ENCODE results near the gene MAST1. TPM values are rescaled to one million over a fixed set of nuclear protein-coding genes. Genes with fewer than 3 reads are reported as not detected.

The MAST1 gene
- total RNA-seq: under 1 TPM in 1 of 2 donors, not detected in 1; 0.26 TPM

GRCh38 chr19:12838182-12838885 lies at the start of gene MAST1:
Gene MAST1 (plus strand): TSS chr19:12838515. CDS start chr19:12838573, 58 bp downstream.
- H3K4me3 ChIP-seq: no peak within 1 kb of the TSS
- ATAC-seq: peak; percentile 66
- H3K9me3 ChIP-seq: no peaks in the 10 kb centered on the region
- no peak for TF ChIP-seq POLR2A (IDR thresholded peaks at IDR 0.05)
- TF ChIP-seq, protein P1, sequence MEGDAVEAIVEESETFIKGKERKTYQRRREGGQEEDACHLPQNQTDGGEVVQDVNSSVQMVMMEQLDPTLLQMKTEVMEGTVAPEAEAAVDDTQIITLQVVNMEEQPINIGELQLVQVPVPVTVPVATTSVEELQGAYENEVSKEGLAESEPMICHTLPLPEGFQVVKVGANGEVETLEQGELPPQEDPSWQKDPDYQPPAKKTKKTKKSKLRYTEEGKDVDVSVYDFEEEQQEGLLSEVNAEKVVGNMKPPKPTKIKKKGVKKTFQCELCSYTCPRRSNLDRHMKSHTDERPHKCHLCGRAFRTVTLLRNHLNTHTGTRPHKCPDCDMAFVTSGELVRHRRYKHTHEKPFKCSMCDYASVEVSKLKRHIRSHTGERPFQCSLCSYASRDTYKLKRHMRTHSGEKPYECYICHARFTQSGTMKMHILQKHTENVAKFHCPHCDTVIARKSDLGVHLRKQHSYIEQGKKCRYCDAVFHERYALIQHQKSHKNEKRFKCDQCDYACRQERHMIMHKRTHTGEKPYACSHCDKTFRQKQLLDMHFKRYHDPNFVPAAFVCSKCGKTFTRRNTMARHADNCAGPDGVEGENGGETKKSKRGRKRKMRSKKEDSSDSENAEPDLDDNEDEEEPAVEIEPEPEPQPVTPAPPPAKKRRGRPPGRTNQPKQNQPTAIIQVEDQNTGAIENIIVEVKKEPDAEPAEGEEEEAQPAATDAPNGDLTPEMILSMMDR (IDR thresholded peaks at IDR 0.05): peak in 4 of 7 experiments; percentile 53 to 66 (median 63)
- no peak within 1 kb of the TSS for H3K27ac ChIP-seq
- intact Hi-C loops (cut with DNase I): no loop called here
- no peaks in the 10 kb centered on the region for H3K36me3 ChIP-seq (replicated peaks in 1 of 2; ENCODE audit: insufficient read depth in 1 of 2, low read depth in 2 of 2)
- WGBS, 2 donors: 0 to 1% methylated on average over 16 to 61 of the region's 69 CpGs
- peak; percentile 36 to 69 (median 45) for DNase-seq
- H3K27me3 ChIP-seq: peaks cover 0 to 46% of the 10 kb centered on the region in 2 donors
- H3K4me1 ChIP-seq: peaks cover 33% of the 10 kb centered on the region

DNA sequence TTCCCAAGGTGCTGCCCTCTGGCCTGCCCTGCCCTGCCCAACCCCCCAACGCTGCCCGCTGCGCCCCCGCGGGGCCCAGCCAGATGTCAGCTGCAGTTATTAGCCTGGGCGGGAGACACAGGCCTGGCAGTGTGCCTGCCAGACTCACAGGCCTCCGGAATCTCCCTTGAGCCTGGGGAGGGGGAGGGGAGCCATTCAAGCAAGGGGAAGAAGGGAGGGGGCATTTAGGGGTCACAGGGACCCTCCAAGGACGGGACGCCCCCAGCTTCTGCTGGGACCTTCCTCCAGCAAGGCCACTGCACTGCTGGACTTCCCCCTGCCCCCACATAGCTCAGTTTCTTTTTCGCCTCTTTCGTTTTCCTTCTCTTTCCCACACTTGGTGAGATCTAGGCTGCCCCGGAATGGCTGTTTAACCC lies 49.6 kb upstream of the MAST1 start:
- Histone ChIP-seq H3K27ac (peak overlapping the region; percentile 94 to 100 (median 98)), H3K9me3 (no peaks in the 10 kb centered on the region), H3K4me3 (no peak overlapping the region), H3K36me3 (replicated peaks in 1 of 2; ENCODE audit: insufficient read depth in 1 of 2, low read depth in 2 of 2) (no peaks in the 10 kb centered on the region), H3K27me3 (no peaks in the 10 kb centered on the region), H3K4me1 (peaks cover 70% of the 10 kb centered on the region)
- 1 to 4% methylated on average over 5 to 12 of the region's 12 CpGs for WGBS, 2 donors
- ATAC-seq (no peak), DNase-seq (peak; percentile 80 to 89 (median 88))
- intact Hi-C loops (cut with DNase I): no loop called here
- TF ChIP-seq, protein P1 (IDR thresholded peaks at IDR 0.05): no peak
- TF ChIP-seq POLR2A (IDR thresholded peaks at IDR 0.05): no peak

- no peak overlapping the region for H3K4me3 ChIP-seq
- no peak for TF ChIP-seq POLR2A (IDR thresholded peaks at IDR 0.05)
- TF ChIP-seq, protein P1 (IDR thresholded peaks at IDR 0.05): no peak
- DNase-seq (no peak), ATAC-seq (peak; percentile 1)
- WGBS, 2 donors: 6 to 8% methylated on average over 4 to 39 of the region's 46 CpGs
- H3K27ac ChIP-seq: peak overlapping the region; percentile 94 to 100 (median 98)
- no peaks in the 10 kb centered on the region for H3K9me3 ChIP-seq
- H3K4me1 ChIP-seq: peaks cover 70% of the 10 kb centered on the region
- no peaks in the 10 kb centered on the region for H3K27me3 ChIP-seq
- intact Hi-C loops (cut with DNase I): no loop called here
- H3K36me3 ChIP-seq (replicated peaks in 1 of 2; ENCODE audit: insufficient read depth in 1 of 2, low read depth in 2 of 2): no peaks in the 10 kb centered on the region
Observed at GRCh38 chr19:12789098-12789903, 49.0 kb upstream of the MAST1 start.

GRCh38 chr19:12789904-12790619 lies 48.3 kb upstream of the MAST1 start:
- DNase-seq: peak; percentile 95 to 98 (median 97)
- TF ChIP-seq, protein P1 (IDR thresholded peaks at IDR 0.05): no peak
- TF ChIP-seq POLR2A (IDR thresholded peaks at IDR 0.05): peak; percentile 81 to 96 (median 86)
- no peaks in the 10 kb centered on the region for H3K27me3 ChIP-seq
- no peaks in the 10 kb centered on the region for H3K36me3 ChIP-seq (replicated peaks in 1 of 2; ENCODE audit: insufficient read depth in 1 of 2, low read depth in 2 of 2)
- 0% methylated on average over 14 to 52 of the region's 56 CpGs for WGBS, 2 donors
- H3K4me1 ChIP-seq: peaks cover 71% of the 10 kb centered on the region
- intact Hi-C loops (cut with DNase I): no loop called here
- no peak overlapping the region for H3K4me3 ChIP-seq
- peak; percentile 49 for ATAC-seq
- no peaks in the 10 kb centered on the region for H3K9me3 ChIP-seq
- H3K27ac ChIP-seq: peak overlapping the region; percentile 94 to 100 (median 98)

Data from body of pancreas (tissue), 4 donors.